Measurements from ENCODE around the gene RPS6KB1. TPM values are rescaled to one million over a fixed set of nuclear protein-coding genes. Genes with fewer than 3 reads are reported as not detected.
"Not testable (repeated sequence)": the region's sequence is repeated elsewhere in the genome, so short reads cannot be mapped to it uniquely, and the experiment has no call there.

RPS6KB1 gene
- total and polyA plus RNA-seq, 10 of the 15 experiments (the other 5 are each of a cell fraction or from before 2014, with no cell fraction given), result 6.6 to 33.2 (median 26.0) TPM

DNA sequence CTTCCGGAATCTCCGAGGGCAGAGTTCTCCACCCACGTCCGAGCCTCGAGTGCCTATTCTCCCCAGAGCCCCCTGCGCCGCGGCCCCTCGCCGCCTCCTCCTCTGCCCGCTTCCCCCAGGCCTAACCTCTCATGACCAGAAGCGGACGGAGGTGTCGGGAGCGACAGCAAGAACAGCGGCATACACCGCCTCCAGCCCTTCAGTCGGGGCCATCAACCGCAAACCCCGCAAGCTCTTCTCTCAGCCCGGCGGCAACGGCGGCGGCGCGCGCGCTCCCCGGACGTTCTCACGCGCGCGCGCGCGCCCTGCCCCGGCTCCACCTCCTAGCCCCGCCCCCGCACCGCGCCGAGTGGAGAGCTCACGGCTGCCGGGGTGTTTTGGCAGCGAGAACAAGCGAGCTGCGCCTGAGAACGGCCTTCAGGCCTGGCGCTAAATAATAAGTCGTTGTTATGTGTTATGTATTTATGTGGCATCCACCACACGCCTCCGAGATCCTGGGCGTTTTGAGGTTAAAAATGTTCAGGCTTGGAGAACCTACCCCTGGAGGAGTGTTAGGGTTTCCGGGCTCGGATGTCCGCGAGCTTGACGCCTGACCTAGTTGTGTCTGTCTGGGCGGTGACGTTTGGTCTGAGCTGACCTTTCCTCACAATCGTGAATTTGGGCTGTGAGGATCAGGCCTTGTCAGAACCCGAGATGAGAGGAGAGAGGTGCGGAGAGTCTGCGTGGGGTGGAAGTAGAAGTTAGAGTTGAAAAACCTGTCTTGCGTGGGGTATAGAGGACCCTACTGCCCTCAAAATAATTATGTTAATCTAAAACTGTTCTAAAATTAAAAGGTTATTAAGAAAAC lies 71.8 kb downstream of the RPS6KB1 start, which contains the start of gene RNFT1 (continued):
- TF ChIP-seq, protein P1, sequence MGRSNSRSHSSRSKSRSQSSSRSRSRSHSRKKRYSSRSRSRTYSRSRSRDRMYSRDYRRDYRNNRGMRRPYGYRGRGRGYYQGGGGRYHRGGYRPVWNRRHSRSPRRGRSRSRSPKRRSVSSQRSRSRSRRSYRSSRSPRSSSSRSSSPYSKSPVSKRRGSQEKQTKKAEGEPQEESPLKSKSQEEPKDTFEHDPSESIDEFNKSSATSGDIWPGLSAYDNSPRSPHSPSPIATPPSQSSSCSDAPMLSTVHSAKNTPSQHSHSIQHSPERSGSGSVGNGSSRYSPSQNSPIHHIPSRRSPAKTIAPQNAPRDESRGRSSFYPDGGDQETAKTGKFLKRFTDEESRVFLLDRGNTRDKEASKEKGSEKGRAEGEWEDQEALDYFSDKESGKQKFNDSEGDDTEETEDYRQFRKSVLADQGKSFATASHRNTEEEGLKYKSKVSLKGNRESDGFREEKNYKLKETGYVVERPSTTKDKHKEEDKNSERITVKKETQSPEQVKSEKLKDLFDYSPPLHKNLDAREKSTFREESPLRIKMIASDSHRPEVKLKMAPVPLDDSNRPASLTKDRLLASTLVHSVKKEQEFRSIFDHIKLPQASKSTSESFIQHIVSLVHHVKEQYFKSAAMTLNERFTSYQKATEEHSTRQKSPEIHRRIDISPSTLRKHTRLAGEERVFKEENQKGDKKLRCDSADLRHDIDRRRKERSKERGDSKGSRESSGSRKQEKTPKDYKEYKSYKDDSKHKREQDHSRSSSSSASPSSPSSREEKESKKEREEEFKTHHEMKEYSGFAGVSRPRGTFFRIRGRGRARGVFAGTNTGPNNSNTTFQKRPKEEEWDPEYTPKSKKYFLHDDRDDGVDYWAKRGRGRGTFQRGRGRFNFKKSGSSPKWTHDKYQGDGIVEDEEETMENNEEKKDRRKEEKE (IDR thresholded peaks at IDR 0.05), result peak; percentile 84
- TF ChIP-seq FOXK2 (IDR thresholded peaks at IDR 0.05), result peak; percentile 95

DNA sequence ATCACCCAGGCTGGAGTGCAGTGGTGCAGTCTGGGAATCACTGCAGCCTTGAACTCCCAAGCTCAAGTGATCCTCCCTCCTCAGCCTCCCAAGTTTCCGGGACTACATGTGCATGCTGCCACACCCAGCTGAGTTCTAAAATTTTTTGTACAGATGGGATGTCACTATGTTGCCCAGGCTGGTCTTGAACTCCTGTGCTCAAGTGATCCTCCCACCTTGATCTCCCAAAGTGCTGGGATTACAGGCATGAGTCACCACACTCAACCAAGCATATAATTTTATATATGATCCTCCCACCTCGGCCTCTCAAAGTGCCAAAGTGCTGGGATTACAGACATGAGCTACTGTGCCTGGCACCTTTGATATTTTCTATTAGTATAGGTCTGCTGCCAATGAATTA lies 78.8 kb downstream of the RPS6KB1 start:
- intact Hi-C loops (cut with micrococcal nuclease; ENCODE audit: unreplicated experiment); H3K4me1 ChIP-seq (ENCODE audit: control insufficient read depth, insufficient read depth, low read length); H3K4me2 ChIP-seq (ENCODE audit: control insufficient read depth, insufficient read depth); RAD21 ChIA-PET (ENCODE audit: unreplicated experiment); H3K36me3 ChIP-seq (ENCODE audit: control insufficient read depth in 2 of 2, insufficient read depth in 2 of 2, low read length in 1 of 2); CTCF ChIA-PET; BruUV-seq (replicated peaks); H3K27ac ChIP-seq (ENCODE audit: control insufficient read depth, insufficient read depth); in situ Hi-C loops (cut with MboI); H3K9ac ChIP-seq (ENCODE audit: control insufficient read depth, insufficient read depth, low read length); H4K20me1 ChIP-seq (ENCODE audit: control insufficient read depth, insufficient read depth); ATAC-seq; H2AFZ ChIP-seq (ENCODE audit: control insufficient read depth, low read depth, low read length); FAIRE-seq; H3K9me3 ChIP-seq (replicated peaks; ENCODE audit: control insufficient read depth, insufficient read depth, low read length); POLR2A ChIA-PET; H3K4me3 ChIP-seq; H3K79me2 ChIP-seq (ENCODE audit: control insufficient read depth, insufficient read depth, low read length); H3K27me3 ChIP-seq (replicated peaks in 1 of 2; ENCODE audit: control insufficient read depth in 2 of 2, insufficient read depth in 2 of 2, low read length in 1 of 2); DNase-seq (ENCODE audit: low read depth, low spot score): not testable (repeated sequence)
- WGBS (ENCODE audit: insufficient coverage, insufficient replicate concordance, low lambda C conversion rate, missing lambda C conversion rate), result 71% methylated on average over 2 of the region's 2 CpGs
- SMC1A ChIA-PET (ENCODE audit: uncharacterized antibody, unreplicated experiment), result interaction anchor here (0.7 kb wide), 1 partner anchor 221 kb away, joined by 4 read pairs; no protein-coding TSS in a partner anchor

Data from GM12878 (cell line).